GM19324 (cell line): ENCODE results near the gene SMARCC1.

Experiments used
- ATAC-seq: cut with Tn5 transposase; IDR thresholded peaks from one replicate; pipeline ENCODE4 v1.9.1; 2021; ENCODE audit warnings: mild to moderate bottlenecking, moderate library complexity; ENCODE audit not compliant: unreplicated experiment, low FRiP score

The SMARCC1 gene

DNA sequence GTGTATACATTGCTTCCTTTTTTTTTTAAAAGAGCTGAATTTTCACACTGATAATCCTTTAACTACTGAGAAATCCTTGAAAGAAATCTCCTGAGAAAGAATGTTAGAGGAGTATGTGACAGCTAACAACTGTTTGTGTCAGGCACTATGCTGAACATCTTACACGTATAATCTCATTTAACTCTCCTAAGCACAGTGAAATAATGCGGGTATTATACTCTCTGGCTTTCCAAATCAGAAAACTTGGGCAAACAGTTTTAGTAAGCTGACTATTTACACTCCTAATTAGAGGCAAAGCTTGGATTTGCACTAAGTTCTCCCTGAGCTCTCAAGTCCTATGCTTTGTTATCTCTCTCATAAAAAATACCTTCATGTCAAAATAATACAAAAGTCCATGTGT, 69.3 kb downstream of the SMARCC1 start:
- no peak for ATAC-seq

DNA sequence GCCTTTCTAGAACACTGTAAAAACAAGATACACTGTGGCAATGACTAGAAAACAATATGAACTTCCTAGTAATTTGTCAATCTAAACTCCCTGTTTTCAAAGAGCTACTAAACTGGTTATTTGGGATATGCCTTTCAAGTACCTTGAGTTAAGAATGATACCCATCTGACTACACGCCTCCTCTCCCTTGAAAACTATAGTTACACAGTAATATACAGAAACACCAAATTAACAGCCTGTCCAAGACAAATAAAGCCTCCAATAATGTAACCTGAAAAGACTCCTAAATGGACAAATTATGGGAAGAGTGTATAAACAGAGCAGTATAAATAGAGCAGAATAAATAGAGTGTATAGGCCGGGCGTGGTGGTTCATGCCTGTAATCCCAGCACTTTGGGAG, 70.1 kb downstream of the SMARCC1 start:
- no peak for ATAC-seq

DNA sequence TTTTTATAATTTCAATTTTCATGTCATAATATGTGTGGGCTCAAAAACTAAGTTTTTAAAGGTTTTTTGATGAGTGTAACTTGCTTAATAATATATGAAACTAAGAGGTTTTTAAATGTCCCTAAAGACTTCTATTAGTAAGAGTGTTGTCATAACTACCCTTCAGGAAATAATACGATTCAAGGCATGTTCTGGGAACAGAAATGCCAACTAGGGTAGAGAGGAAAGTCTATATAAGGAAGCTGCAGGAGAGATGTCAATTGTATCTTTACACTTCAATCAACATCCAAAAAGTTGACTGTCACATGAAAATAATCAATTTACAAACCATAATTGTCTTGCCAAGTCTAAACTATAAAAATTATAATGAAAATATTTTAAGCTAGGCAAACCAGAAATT, 76.3 kb downstream of the SMARCC1 start:
- ATAC-seq: no peak

DNA sequence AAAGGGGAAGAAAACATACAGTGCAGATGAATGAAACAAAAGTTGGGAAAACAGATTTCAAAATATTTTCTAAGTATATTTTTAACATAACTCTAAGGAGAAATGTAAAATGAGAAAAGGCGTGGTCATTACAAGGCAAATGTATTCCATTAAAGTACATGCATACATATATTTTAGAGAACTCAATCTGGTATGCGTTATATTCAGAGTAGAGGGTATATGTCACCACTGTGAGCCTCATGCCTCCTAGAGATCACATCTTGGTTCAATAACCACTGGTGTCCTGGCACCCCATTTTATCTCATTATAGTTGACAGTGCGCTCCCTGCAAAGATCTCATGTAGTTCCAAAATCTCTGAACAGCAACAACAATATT, 77.5 kb downstream of the SMARCC1 start:
- no peak for ATAC-seq

DNA sequence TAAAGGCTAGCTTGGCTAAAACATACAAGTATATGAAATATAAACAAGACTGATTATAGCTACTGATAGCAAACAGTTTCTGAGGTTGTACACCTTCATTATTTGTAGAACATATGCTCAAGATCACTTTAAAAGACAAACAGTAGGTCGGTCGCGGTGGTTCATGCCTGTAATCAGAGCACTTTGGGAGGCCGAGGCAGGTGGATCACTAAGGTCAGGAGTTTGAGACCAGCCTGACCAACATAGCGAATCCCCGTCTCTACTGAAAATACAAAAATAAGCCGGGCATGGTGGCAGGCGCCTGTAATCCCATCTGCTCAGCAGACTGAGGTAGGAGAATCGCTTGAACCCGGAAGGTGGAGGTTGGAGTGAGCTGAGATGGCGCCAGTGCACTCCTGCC, 80.3 kb downstream of the SMARCC1 start:
- no peak for ATAC-seq

DNA sequence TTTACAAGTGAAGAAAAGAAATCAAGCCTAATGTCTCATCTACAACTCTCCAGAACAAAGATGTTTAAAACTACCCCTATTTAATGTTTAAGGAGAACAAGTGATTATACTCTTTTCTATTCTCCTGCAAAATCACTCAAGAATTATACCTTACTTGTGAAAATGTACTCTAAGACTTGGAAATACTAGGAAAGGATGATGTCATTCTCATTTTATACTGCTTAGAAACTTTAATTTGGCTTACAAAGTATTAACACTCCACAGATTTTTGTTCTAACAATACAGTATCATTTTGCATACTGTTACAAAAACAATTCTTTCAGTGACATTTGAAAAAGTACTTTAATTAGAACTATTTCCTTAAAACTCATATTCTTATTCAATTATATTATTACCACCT, 89.5 kb downstream of the SMARCC1 start:
- no peak for ATAC-seq

DNA sequence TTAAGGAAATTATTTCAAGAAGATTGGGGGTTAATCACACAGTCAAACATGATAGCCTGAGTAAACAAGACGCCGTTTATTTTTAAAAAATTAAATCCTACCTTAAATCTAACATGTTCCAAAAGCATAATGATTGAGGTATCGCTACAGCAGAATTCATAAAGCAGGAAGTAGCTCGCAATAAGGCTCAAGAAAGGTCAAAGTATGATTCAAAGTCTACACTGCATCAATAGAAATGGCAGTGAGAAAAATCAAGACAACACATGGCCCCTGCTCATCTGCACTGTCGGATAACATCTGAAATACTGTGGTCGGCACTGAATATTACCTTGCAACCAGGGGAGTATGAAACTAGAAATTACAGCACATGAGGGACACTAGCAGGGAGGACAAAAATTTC, 93.2 kb downstream of the SMARCC1 start:
- no peak for ATAC-seq

DNA sequence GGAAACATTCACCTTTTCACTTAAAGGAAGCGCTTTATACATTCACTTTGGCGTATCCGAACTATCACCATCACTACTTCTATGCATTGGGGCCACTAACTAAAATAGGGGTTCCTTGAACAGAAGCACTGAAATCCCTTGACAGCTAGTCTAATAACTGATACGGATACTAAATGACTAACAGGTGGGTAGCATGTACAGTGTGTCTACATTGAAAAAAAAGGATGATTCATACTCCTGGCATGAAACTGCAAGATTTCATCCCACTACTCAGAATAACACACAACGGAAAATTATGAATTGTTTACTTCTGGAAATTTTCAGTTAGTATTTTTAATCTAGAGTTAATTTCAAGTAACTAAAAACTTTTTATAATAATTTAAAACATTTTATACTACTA, 96.7 kb downstream of the SMARCC1 start:
- ATAC-seq: no peak

DNA sequence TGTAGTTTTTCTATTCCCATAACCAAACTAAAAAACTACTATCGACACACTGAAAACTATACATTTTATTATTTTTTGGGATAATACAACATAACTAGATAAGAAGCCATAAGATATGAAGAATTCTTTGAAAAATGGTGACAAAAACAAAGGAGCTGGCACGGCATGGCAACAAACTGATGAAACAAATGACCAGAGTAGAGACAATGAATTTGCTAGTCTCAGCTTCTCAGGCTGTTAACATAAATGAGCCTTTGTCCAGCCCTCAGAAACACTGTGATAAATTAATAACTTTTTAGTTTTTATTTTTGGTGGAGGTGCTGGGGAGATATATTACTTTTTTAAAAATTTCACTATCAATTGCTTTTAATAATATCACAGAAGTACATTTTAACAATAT, 100.7 kb downstream of the SMARCC1 start:
- ATAC-seq: no peak

DNA sequence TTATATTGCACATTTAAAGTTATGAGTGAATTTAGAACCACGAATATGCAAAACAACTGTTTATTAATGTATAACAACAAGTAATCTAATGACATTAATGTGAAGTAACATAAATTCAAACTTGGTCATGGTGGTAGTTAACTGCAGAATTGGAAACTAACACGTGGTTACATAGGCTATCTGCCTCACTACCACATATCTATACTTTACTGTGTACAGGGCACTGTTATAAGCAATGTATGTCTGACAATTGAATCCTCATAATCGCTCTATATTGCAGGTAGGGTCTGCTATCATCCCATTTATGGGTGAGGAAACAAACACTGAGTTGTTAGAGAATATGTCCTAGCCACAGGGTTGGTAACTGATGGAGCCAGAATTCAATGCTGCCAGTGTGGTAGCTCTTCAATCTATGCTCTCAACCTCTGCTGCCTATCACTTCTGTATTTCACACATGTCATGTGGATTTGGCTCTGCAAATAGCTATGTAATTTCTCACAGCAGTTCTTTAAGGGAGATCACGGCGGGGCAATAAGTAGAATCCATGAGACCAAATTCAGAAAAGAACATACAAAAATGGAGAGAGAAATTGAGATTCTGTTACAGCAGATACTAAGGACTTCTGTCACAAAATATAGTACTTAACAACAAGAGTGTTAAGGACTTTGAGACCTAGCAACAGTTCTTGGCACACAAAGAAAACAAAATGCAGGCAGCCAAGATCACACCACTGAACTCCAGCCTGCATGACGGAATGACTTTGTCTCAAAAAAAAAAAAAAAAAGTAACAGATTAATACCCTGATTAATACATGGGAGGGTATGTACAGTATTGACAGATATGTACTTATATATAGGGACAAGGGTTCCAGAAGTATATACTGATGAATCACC, 103.0 kb downstream of the SMARCC1 start:
- ATAC-seq: no peak

DNA sequence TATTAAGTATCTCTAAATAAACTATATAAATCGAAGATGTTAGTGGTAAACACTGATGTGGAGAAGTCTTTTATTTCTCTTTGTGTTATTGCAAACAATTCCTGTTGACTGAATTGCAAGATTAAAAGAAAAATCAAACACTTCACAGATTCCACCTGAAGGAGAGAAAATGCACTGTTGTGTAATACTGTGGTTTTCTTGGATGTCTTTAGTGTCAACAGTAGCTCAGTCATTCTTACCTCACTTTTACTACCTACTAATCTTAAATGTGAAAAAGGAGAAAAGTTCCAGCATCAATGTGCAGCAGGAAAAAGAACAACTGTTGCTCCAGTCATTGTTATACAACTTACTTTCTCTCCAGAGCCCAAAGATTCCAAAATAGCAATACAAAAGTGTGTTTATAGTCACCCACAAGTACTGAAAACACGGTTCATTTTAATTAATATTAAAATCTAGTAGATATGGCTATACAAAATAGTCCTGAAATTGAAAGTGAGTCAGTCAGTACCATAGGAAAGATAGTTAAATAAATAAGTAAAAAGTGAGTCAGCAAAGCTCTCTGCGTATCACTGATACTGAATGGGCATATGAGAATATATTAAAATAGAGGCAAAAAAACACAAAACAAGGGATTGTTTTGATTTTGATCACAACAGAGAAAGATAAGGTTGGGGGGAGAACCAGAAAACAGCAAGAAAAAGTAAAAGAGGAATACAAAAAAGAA, 112.5 kb downstream of the SMARCC1 start:
- no peak for ATAC-seq

DNA sequence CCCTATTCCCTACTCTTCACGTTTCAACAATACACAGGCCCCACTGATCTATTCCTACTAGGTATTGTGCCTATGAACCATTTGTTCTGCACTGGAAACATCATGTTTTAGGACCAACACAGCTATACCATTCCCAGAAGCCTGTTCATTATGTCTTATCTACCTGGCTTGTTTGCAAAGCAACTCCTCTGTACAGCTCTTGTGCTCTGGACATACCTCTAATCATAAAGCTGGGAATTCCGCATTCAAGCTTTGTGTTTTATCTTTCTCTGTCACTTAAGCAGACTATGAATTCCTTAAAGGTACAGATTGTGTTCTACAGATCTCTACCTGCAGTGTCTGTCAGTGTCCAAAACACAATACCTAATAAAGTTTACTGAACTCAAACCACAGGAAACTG, 115.6 kb downstream of the SMARCC1 start:
- no peak for ATAC-seq

DNA sequence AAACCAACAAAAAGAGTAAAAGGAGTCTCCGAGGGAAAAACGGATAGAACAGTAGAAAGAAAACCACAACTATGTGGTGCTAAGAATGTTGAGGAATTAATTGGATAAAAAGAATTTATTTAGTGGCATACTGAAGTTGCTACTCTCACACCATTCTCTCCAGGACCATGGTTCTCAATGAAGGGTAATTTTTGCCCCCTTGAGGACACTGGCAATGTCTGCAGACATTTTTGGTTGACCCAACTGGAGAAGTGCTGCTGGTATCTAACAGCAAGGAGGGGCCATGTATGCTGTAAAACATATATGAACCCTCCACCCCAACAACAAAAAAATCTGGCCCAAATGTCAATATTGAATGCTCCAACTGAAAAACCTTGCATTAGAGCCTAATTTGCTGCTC, 117.2 kb downstream of the SMARCC1 start:
- ATAC-seq: no peak

DNA sequence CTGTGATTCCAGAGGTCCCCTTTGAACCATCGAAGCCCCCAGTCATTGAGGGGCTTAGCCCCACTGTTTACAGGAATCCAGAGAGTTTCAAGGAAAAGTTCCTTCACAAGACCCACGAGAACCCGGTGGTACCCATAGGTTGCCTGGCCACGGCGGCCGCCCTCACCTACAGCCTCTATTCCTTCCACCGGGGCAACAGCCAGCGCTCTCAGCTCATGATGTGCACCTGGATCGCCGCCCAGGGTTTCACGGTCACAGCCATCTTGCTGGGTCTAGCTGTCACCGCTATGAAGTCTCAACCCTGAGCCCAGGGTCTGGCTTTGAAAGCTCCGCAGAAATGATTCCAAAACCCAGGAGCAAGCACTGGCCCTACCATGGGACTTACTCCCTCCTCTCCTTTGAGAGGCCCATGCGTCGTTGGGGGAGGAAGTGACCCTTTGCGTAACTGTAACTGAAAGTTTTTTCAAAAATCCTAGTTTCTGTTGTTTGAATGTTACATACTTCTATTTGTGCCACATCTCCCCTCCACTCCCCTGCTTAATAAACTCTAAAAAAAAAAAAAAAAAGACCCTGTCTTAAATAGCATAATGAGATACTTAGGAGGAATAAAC, 118.0 kb downstream of the SMARCC1 start:
- no peak for ATAC-seq

DNA sequence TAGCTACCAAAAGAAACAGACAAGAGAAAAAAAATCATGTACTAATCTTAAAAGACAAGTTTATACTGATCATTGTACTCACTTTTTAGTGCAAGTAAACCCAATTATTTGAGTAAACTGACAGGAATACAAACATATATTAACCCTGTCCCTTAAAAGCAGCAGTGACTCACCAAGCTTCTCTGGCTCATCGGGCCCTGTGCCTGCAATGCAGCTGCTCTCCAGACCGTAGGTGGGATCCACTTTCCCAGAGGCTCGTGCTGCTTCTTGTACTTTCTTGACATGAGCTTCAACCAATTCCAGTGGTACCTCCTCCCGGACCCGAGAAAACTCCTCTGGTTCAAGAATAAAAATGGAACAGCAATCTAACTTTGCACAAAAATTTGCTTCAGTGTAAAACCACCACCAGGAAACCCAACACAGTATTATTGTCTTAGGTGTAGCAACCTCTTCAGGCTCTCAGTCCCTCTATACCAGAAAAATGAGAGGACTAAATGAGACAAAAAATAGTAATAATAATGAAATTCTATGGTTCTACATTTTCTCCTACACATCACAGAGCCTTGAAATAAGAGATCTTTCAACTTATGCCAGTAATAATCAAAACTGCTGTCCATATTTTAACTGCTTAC, 120.5 kb downstream of the SMARCC1 start:
- no peak for ATAC-seq

DNA sequence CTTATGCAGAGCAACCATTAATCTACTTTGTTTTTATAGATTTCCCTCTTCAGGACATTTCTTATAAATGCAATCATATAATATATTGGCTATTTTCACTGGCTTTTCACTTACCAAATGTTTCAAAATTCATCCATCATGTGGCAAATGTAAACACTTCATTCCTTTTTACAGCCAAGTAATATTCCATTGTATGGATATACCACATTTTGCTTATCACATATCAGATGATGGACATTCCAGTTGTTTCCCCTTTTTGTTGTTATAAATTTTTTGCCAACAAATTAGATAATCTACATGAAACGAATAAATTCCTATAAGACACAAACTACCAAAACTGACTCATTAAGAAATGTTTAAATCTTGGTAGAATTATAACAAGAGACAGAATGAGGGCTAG, 123.2 kb downstream of the SMARCC1 start:
- ATAC-seq: no peak

DNA sequence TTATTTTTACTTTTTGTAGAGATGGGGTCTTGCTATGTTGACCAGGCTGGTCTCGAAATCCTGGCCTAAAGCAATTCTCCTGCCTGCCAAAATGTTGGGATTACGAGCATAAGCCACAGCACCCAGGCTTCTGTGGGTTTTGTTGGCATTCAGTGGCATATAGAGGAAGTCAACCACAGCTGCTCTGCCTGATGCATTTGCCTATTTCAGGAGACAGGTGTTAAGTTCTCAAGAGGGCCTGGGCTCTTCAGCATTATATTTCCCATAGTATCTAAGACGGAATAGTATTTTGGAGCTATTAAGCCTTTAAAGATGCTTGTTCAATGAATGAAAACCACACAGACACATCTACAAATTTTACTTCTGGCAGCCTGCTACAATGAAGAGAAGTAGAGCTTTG, 129.6 kb downstream of the SMARCC1 start:
- ATAC-seq: no peak

DNA sequence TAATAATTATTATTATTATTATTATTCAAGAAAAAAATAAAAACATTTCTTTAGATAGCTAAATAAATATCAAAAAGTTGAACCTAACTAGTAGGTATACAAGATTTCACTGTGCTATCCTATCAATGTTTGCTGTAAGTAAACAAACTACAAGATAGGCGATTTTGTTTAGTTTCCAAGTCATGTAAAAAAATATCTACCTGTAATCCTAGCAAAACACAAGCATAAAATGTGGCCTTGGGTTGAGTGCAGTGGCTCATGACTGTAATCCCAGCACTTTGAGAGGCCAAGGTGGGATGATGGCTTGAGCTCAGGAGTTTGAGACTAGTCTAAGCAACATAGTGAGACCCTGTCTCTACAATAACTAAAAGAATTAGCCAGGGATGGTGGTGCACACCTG, 131.4 kb downstream of the SMARCC1 start:
- ATAC-seq: no peak

DNA sequence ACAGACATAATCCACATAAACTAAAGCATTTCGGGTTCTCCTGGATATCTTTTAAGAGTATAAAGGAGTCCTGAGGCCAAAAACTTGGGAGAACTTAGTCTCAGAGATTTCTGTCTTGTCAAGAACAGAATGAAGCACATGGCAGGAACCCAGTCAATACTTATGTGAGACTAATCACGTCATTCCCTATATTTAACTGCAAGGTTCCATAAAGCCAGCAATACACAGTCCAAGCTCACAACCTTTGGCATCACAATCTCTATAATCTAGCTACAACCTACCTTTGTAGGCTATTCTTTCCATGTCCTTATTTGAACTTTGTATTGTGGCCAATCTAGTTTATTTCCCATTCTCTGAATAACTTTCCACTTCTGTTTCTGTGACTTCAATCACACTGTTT, 134.1 kb downstream of the SMARCC1 start:
- no peak for ATAC-seq

DNA sequence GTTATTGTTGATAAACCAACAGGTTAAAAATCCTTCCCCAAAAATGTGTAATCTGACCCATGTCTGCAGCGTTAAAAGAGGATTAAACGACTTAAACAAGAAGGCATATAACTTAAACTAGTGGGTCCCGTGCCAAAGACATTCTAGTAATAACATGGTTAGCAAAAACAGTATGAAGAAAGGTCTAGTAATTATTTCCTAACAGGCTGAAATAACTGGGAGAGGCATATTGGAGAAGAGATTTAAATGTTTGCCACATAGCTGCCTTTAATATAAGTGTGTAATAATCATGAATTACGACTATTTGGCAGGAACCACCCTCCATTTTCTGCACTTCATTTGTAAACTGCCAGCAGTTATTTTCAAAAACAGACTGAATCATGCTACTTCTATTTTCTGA, 135.3 kb downstream of the SMARCC1 start:
- no peak for ATAC-seq

DNA sequence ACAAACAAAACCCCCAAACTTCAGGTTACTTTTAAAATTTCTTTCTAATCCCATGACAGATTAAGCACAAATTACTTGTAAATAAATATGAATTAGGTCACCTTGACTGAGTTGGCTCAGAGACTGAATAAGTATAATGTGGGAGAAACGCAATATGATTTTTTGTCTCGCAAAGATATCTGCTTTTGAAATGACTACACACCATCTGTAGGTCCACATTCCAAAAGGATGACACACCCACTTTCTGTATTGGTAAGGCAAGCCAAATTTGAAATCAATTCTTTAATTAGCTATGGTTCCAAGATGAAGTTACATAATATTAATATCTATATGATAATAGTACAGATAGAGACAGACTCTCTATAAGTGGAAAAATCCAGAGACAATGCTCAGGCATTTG, 136.1 kb downstream of the SMARCC1 start:
- ATAC-seq: no peak
